Measurements from ENCODE around the gene NCAPG2. TPM values are rescaled to one million over a fixed set of nuclear protein-coding genes. Genes with fewer than 3 reads are reported as not detected.

NCAPG2 gene
- total RNA-seq, 4 donors from 2014 or later: 3.4 to 9.0 (median 4.3) TPM

GRCh38 chr7:158611541-158611940, 93.1 kb downstream of the NCAPG2 start:
- TF ChIP-seq POLR2A (IDR thresholded peaks at IDR 0.05): no peak
- no peak for TF ChIP-seq EP300 (IDR thresholded peaks at IDR 0.05; ENCODE audit: low read depth)
- in situ Hi-C loops (cut with MboI; ENCODE audit: low pct_ligation_motif_present in 1 of 4, low pct_unique_long_range_greater_than_20kb in 1 of 4, low sequenced_read_pairs in 3 of 4) (no loop called here), intact Hi-C loops (cut with DNase I; ENCODE audit: low total_unique reads) (no loop called here)
- Histone ChIP-seq H3K27me3 (no peaks in the 10 kb centered on the region), H3K27ac (no peak overlapping the region), H3K4me1 (no peaks in the 10 kb centered on the region), H3K36me3 (no peaks in the 10 kb centered on the region), H3K9me3 (no peaks in the 10 kb centered on the region), H3K4me3 (no peak overlapping the region)
- no peak for DNase-seq
- WGBS, 2 donors (ENCODE audit: low coverage in 1 of 2): 75 to 84% methylated on average over 3 to 8 of the region's 8 CpGs

GRCh38 chr7:158609313-158609974, 95.2 kb downstream of the NCAPG2 start:
- Histone ChIP-seq H3K36me3 (no peaks in the 10 kb centered on the region), H3K4me1 (no peaks in the 10 kb centered on the region), H3K27ac (no peak overlapping the region), H3K27me3 (no peaks in the 10 kb centered on the region), H3K9me3 (no peaks in the 10 kb centered on the region), H3K4me3 (no peak overlapping the region)
- DNase-seq: no peak
- in situ Hi-C loops (cut with MboI; ENCODE audit: low pct_ligation_motif_present in 1 of 4, low pct_unique_long_range_greater_than_20kb in 1 of 4, low sequenced_read_pairs in 3 of 4) (no loop called here), intact Hi-C loops (cut with DNase I; ENCODE audit: low total_unique reads) (no loop called here)
- TF ChIP-seq POLR2A (IDR thresholded peaks at IDR 0.05) (no peak), POLR2AphosphoS5 (IDR thresholded peaks at IDR 0.05) (no peak), EP300 (IDR thresholded peaks at IDR 0.05; ENCODE audit: low read depth) (no peak), CTCF (IDR thresholded peaks at IDR 0.05) (no peak)
- 83 to 90% methylated on average over 4 to 7 of the region's 7 CpGs for WGBS, 2 donors (ENCODE audit: low coverage in 1 of 2)

- in situ Hi-C loops (cut with MboI; ENCODE audit: low pct_ligation_motif_present in 1 of 4, low pct_unique_long_range_greater_than_20kb in 1 of 4, low sequenced_read_pairs in 3 of 4) (no loop called here), intact Hi-C loops (cut with DNase I; ENCODE audit: low total_unique reads) (no loop called here)
These were observed 97.0 kb downstream of the NCAPG2 start for GRCh38 chr7:158607563-158607962.

GRCh38 chr7:158606671-158607424, 97.8 kb downstream of the NCAPG2 start:
- intact Hi-C loops (cut with DNase I; ENCODE audit: low total_unique reads) (no loop called here), in situ Hi-C loops (cut with MboI; ENCODE audit: low pct_ligation_motif_present in 1 of 4, low pct_unique_long_range_greater_than_20kb in 1 of 4, low sequenced_read_pairs in 3 of 4) (no loop called here)
- DNase-seq: no peak
- H3K9me3 ChIP-seq: no peaks in the 10 kb centered on the region
- no peaks in the 10 kb centered on the region for H3K27me3 ChIP-seq
- 95 to 100% methylated on average over 4 to 18 of the region's 18 CpGs for WGBS, 2 donors (ENCODE audit: low coverage in 1 of 2)
- H3K27ac ChIP-seq: no peak overlapping the region
- no peaks in the 10 kb centered on the region for H3K36me3 ChIP-seq
- no peak overlapping the region for H3K4me3 ChIP-seq
- H3K4me1 ChIP-seq: no peaks in the 10 kb centered on the region
- TF ChIP-seq EP300 (IDR thresholded peaks at IDR 0.05; ENCODE audit: low read depth) (no peak), CTCF (IDR thresholded peaks at IDR 0.05) (no peak), POLR2AphosphoS5 (IDR thresholded peaks at IDR 0.05) (no peak), POLR2A (IDR thresholded peaks at IDR 0.05) (no peak)

More at GRCh38 chr7:158607563-158607962, 97.0 kb downstream of the NCAPG2 start:
- Histone ChIP-seq H3K4me3 (no peak overlapping the region), H3K36me3 (no peaks in the 10 kb centered on the region), H3K27me3 (no peaks in the 10 kb centered on the region), H3K9me3 (no peaks in the 10 kb centered on the region), H3K4me1 (no peaks in the 10 kb centered on the region), H3K27ac (no peak overlapping the region)
- TF ChIP-seq EP300 (IDR thresholded peaks at IDR 0.05; ENCODE audit: low read depth): no peak
- no peak for TF ChIP-seq POLR2A (IDR thresholded peaks at IDR 0.05)
- WGBS, 2 donors (ENCODE audit: low coverage in 1 of 2): 95% methylated on average over 3 to 6 of the region's 6 CpGs
- no peak for DNase-seq

GRCh38 chr7:158606129-158606528, 98.5 kb downstream of the NCAPG2 start:
- H3K4me3 ChIP-seq: no peak overlapping the region
- H3K27me3 ChIP-seq: no peaks in the 10 kb centered on the region
- WGBS, 2 donors (ENCODE audit: low coverage in 1 of 2): 77 to 100% methylated on average over 2 to 4 of the region's 4 CpGs
- in situ Hi-C loops (cut with MboI; ENCODE audit: low pct_ligation_motif_present in 1 of 4, low pct_unique_long_range_greater_than_20kb in 1 of 4, low sequenced_read_pairs in 3 of 4) (no loop called here), intact Hi-C loops (cut with DNase I; ENCODE audit: low total_unique reads) (no loop called here)
- no peak for DNase-seq
- H3K4me1 ChIP-seq: no peaks in the 10 kb centered on the region
- H3K36me3 ChIP-seq: no peaks in the 10 kb centered on the region
- no peak for TF ChIP-seq CTCF (IDR thresholded peaks at IDR 0.05)
- no peak for TF ChIP-seq POLR2A (IDR thresholded peaks at IDR 0.05)
- TF ChIP-seq EP300 (IDR thresholded peaks at IDR 0.05; ENCODE audit: low read depth): no peak
- TF ChIP-seq POLR2AphosphoS5 (IDR thresholded peaks at IDR 0.05): no peak
- H3K9me3 ChIP-seq: no peaks in the 10 kb centered on the region
- no peak overlapping the region for H3K27ac ChIP-seq

Measured in transverse colon (tissue), 4 donors.